HEK293 (cell line): ENCODE results near the gene MAP1LC3B2.

Experiments used
- BCL11A ChIP-seq: fragments of 450-650 bp; formaldehyde crosslinking; IDR thresholded peaks from 2 replicates; pipeline ENCODE4 v1.5.1; 2016; ENCODE audit warnings: low read depth, missing biosample characterization, missing genetic modification characterization
- BCL11B ChIP-seq: fragments of 450-650 bp; formaldehyde crosslinking; IDR thresholded peaks from 2 replicates; pipeline ENCODE4 v1.5.1; 2016; ENCODE audit warnings: low read depth, missing biosample characterization, missing genetic modification characterization
- EGR2 ChIP-seq: fragments of 450-650 bp; formaldehyde crosslinking; IDR thresholded peaks from 2 replicates; pipeline ENCODE4 v1.5.1; 2016; ENCODE audit warnings: low read depth, missing biosample characterization, missing genetic modification characterization
- GLI4 ChIP-seq: fragments of 450-650 bp; formaldehyde crosslinking; IDR thresholded peaks from 2 replicates; pipeline ENCODE4 v1.5.1; 2016; ENCODE audit warnings: missing biosample characterization, missing genetic modification characterization
- GLIS1 ChIP-seq: fragments of 450-650 bp; formaldehyde crosslinking; IDR thresholded peaks from 2 replicates; pipeline ENCODE4 v1.5.1; 2016; ENCODE audit warnings: missing biosample characterization, missing genetic modification characterization
- HOXC10 ChIP-seq: sonication (generic); formaldehyde crosslinking; IDR thresholded peaks from 2 replicates; pipeline ENCODE4 v1.8.1; 2023; ENCODE audit warnings: mild to moderate bottlenecking, missing genetic modification reagents
- KLF7 ChIP-seq: fragments of 450-650 bp; formaldehyde crosslinking; IDR thresholded peaks from 2 replicates; pipeline ENCODE4 v1.5.1; 2016; ENCODE audit warnings: missing biosample characterization, missing genetic modification characterization, borderline replicate concordance
- MZF1 ChIP-seq: fragments of 450-650 bp; formaldehyde crosslinking; IDR thresholded peaks from 2 replicates; pipeline ENCODE4 v1.5.1; 2017; ENCODE audit warnings: missing biosample characterization, missing genetic modification characterization, borderline replicate concordance
- OSR2 ChIP-seq: fragments of 450-650 bp; formaldehyde crosslinking; IDR thresholded peaks from 2 replicates; pipeline ENCODE4 v1.5.1; 2016; ENCODE audit warnings: missing biosample characterization, missing genetic modification characterization
- REPIN1 ChIP-seq: fragments of 450-650 bp; formaldehyde crosslinking; IDR thresholded peaks from 2 replicates; pipeline ENCODE4 v1.5.1; 2017; ENCODE audit warnings: missing biosample characterization, missing genetic modification characterization, low read depth
- SALL2 ChIP-seq: fragments of 450-650 bp; formaldehyde crosslinking; IDR thresholded peaks from 2 replicates; pipeline ENCODE4 v1.5.0; 2017; ENCODE audit warnings: missing biosample characterization, mild to moderate bottlenecking, missing genetic modification characterization, borderline replicate concordance
- SCRT1 ChIP-seq: fragments of 450-650 bp; formaldehyde crosslinking; IDR thresholded peaks from 2 replicates; pipeline ENCODE4 v1.5.1; 2016; ENCODE audit warnings: missing biosample characterization, missing genetic modification characterization, borderline replicate concordance
- ZBTB21 ChIP-seq: fragments of 450-650 bp; formaldehyde crosslinking; IDR thresholded peaks from 2 replicates; pipeline ENCODE4 v1.5.1; 2017; ENCODE audit warnings: missing biosample characterization, missing genetic modification characterization
- ZNF132 ChIP-seq: fragments of 450-650 bp; formaldehyde crosslinking; IDR thresholded peaks from 2 replicates; pipeline ENCODE4 v1.5.1; 2017; ENCODE audit warnings: missing biosample characterization, missing genetic modification characterization, borderline replicate concordance
- ZNF133 ChIP-seq: fragments of 450-650 bp; formaldehyde crosslinking; IDR thresholded peaks from 2 replicates; pipeline ENCODE4 v1.5.1; 2016; ENCODE audit warnings: missing biosample characterization, missing genetic modification characterization
- ZNF140 ChIP-seq: fragments of 450-650 bp; formaldehyde crosslinking; IDR thresholded peaks from 2 replicates; pipeline ENCODE4 v1.5.1; 2016; ENCODE audit warnings: missing biosample characterization, missing genetic modification characterization
- ZNF146 ChIP-seq: fragments of 450-650 bp; formaldehyde crosslinking; IDR thresholded peaks from 2 replicates; pipeline ENCODE4 v1.5.1; 2016; ENCODE audit warnings: missing biosample characterization, missing genetic modification characterization
- ZNF155 ChIP-seq: fragments of 450-650 bp; formaldehyde crosslinking; IDR thresholded peaks from 2 replicates; pipeline ENCODE4 v1.5.1; 2016; ENCODE audit warnings: missing biosample characterization, missing genetic modification characterization
- ZNF174 ChIP-seq: fragments of 450-650 bp; formaldehyde crosslinking; IDR thresholded peaks from 2 replicates; pipeline ENCODE4 v1.5.0; 2017; ENCODE audit warnings: missing biosample characterization, mild to moderate bottlenecking, missing genetic modification characterization
- ZNF184 ChIP-seq: fragments of 450-650 bp; IDR thresholded peaks from 2 replicates; pipeline ENCODE4 v1.5.1; 2018; ENCODE audit warnings: missing biosample characterization, mild to moderate bottlenecking, missing genetic modification characterization
- ZNF211 ChIP-seq: fragments of 450-650 bp; formaldehyde crosslinking; IDR thresholded peaks from 2 replicates; pipeline ENCODE4 v1.5.1; 2016; ENCODE audit warnings: low read depth, missing biosample characterization, missing genetic modification characterization
- ZNF214 ChIP-seq: fragments of 450-650 bp; formaldehyde crosslinking; IDR thresholded peaks from 2 replicates; pipeline ENCODE4 v1.5.1; 2017; ENCODE audit warnings: missing biosample characterization, mild to moderate bottlenecking, missing genetic modification characterization, borderline replicate concordance
- ZNF311 ChIP-seq: fragments of 450-650 bp; formaldehyde crosslinking; IDR thresholded peaks from 2 replicates; pipeline ENCODE4 v1.5.1; 2017; ENCODE audit warnings: missing biosample characterization, missing genetic modification characterization, borderline replicate concordance
- ZNF366 ChIP-seq: fragments of 450-650 bp; formaldehyde crosslinking; conservative IDR thresholded peaks from 2 replicates; pipeline ENCODE4 v1.5.1; 2016; ENCODE audit warnings: missing biosample characterization, missing genetic modification characterization
- ZNF37A ChIP-seq: fragments of 450-650 bp; IDR thresholded peaks from 2 replicates; pipeline ENCODE4 v1.5.1; 2018; ENCODE audit warnings: missing biosample characterization, missing genetic modification characterization
- ZNF426 ChIP-seq: fragments of 450-650 bp; formaldehyde crosslinking; IDR thresholded peaks from 2 replicates; pipeline ENCODE4 v1.5.1; 2017; ENCODE audit warnings: missing biosample characterization, missing genetic modification characterization, mild to moderate bottlenecking, inconsistent platforms, moderate library complexity
- ZNF48 ChIP-seq: fragments of 450-650 bp; formaldehyde crosslinking; IDR thresholded peaks from 2 replicates; pipeline ENCODE4 v1.5.1; 2016; ENCODE audit warnings: missing biosample characterization, missing genetic modification characterization
- ZNF514 ChIP-seq: fragments of 450-650 bp; formaldehyde crosslinking; IDR thresholded peaks from 2 replicates; pipeline ENCODE4 v1.5.1; 2016; ENCODE audit warnings: missing biosample characterization, missing genetic modification characterization
- ZNF521 ChIP-seq: fragments of 450-650 bp; formaldehyde crosslinking; IDR thresholded peaks from 2 replicates; pipeline ENCODE4 v1.5.1; 2017; ENCODE audit warnings: missing biosample characterization, mild to moderate bottlenecking, missing genetic modification characterization
- ZNF529 ChIP-seq: fragments of 450-650 bp; formaldehyde crosslinking; IDR thresholded peaks from 2 replicates; pipeline ENCODE4 v1.5.1; 2017; ENCODE audit warnings: missing genetic modification characterization, missing biosample characterization; ENCODE audit not compliant: insufficient replicate concordance
- ZNF544 ChIP-seq: fragments of 450-650 bp; formaldehyde crosslinking; IDR thresholded peaks from 2 replicates; pipeline ENCODE4 v1.5.0; 2017; ENCODE audit warnings: missing biosample characterization, missing genetic modification characterization
- ZNF600 ChIP-seq: fragments of 450-650 bp; formaldehyde crosslinking; IDR thresholded peaks from 2 replicates; pipeline ENCODE4 v1.5.1; 2016; ENCODE audit warnings: missing biosample characterization, missing genetic modification characterization
- ZNF610 ChIP-seq: fragments of 450-650 bp; formaldehyde crosslinking; IDR thresholded peaks from 2 replicates; pipeline ENCODE4 v1.5.1; 2016; ENCODE audit warnings: missing biosample characterization, missing genetic modification characterization, borderline replicate concordance
- ZNF707 ChIP-seq: fragments of 450-650 bp; formaldehyde crosslinking; IDR thresholded peaks from 2 replicates; pipeline ENCODE4 v1.5.1; 2016; ENCODE audit warnings: missing biosample characterization, missing genetic modification characterization
- ZNF768 ChIP-seq: fragments of 450-650 bp; formaldehyde crosslinking; IDR thresholded peaks from 2 replicates; pipeline ENCODE4 v1.5.1; 2018; ENCODE audit warnings: missing biosample characterization, mild to moderate bottlenecking, missing genetic modification characterization
- ZNF777 ChIP-seq: fragments of 450-650 bp; formaldehyde crosslinking; IDR thresholded peaks from 2 replicates; pipeline ENCODE4 v1.5.1; 2017; ENCODE audit warnings: missing biosample characterization, missing genetic modification characterization, borderline replicate concordance
- ZSCAN30 ChIP-seq: fragments of 450-650 bp; IDR thresholded peaks from 2 replicates; pipeline ENCODE4 v1.5.1; 2018; ENCODE audit warnings: missing biosample characterization, mild to moderate bottlenecking, missing genetic modification characterization, moderate library complexity
- TF ChIP-seq, protein P1 (sequence below): fragments of 450-650 bp; formaldehyde crosslinking; IDR thresholded peaks from 2 replicates; pipeline ENCODE4 v1.5.1; 2017; ENCODE audit warnings: missing biosample characterization, missing genetic modification characterization
- TF ChIP-seq, protein P2 (sequence below): fragments of 450-650 bp; formaldehyde crosslinking; IDR thresholded peaks from 2 replicates; pipeline ENCODE4 v1.5.1; 2016; ENCODE audit warnings: missing biosample characterization, missing genetic modification characterization
- TF ChIP-seq, protein P3 (sequence below): fragments of 450-650 bp; formaldehyde crosslinking; IDR thresholded peaks from 2 replicates; pipeline ENCODE4 v1.5.1; 2017; ENCODE audit warnings: missing biosample characterization, missing genetic modification characterization

MAP1LC3B2 gene

DNA sequence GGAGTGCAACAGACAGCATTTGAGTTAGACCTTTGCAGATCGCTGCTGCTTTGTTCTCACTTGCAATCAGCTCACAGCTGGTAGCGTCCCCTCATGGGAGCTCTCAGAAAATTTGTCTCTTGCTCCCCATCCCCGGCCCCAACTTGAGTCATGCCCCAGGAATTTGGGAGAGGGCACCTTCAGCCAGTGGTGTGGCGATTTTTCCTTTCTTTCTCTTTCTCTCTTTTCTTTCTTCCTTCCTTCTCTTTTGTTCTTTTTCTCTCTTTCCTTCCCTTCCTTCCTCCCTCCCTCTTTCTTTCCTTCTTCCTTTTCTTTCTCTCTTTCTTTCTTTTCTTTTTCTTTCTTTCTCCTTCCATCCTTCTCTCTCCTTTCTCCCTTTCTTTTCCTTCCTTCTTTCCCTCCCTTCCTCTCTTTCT is 34.2 kb upstream of the MAP1LC3B2 start (continued):
- TF ChIP-seq ZNF311: no peak
- TF ChIP-seq ZNF426: no peak
- TF ChIP-seq, protein P1, sequence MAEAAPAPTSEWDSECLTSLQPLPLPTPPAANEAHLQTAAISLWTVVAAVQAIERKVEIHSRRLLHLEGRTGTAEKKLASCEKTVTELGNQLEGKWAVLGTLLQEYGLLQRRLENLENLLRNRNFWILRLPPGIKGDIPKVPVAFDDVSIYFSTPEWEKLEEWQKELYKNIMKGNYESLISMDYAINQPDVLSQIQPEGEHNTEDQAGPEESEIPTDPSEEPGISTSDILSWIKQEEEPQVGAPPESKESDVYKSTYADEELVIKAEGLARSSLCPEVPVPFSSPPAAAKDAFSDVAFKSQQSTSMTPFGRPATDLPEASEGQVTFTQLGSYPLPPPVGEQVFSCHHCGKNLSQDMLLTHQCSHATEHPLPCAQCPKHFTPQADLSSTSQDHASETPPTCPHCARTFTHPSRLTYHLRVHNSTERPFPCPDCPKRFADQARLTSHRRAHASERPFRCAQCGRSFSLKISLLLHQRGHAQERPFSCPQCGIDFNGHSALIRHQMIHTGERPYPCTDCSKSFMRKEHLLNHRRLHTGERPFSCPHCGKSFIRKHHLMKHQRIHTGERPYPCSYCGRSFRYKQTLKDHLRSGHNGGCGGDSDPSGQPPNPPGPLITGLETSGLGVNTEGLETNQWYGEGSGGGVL (tag by site-specific recombination): peak; percentile 38; the same call in 1 of the 2 replicates
- no peak for TF ChIP-seq SCRT1 (tag by site-specific recombination)
- no peak for TF ChIP-seq ZNF600 (tag by site-specific recombination)
- no peak for TF ChIP-seq EGR2
- TF ChIP-seq ZNF707 (tag by site-specific recombination): no peak
- no peak for TF ChIP-seq REPIN1 (tag by site-specific recombination)
- no peak for TF ChIP-seq ZNF132 (tag by site-specific recombination)
- 0 out of 2 replicates have a peak, but pooled peaks have one; percentile 60 for TF ChIP-seq GLI4 (tag by site-specific recombination)
- TF ChIP-seq KLF7 (tag by site-specific recombination): no peak
- no peak for TF ChIP-seq BCL11B
- TF ChIP-seq ZNF521: no peak
- no peak for TF ChIP-seq ZNF155 (tag by site-specific recombination)
- TF ChIP-seq ZNF214: no peak
- TF ChIP-seq ZNF140: no peak
- TF ChIP-seq ZBTB21: no peak
- no peak for TF ChIP-seq ZNF174
- peak; percentile 99 for TF ChIP-seq ZNF366 (tag by site-specific recombination)
- TF ChIP-seq ZNF37A: no peak
- TF ChIP-seq ZNF184 (tag by site-specific recombination): no peak
- no peak for TF ChIP-seq ZNF146 (tag by site-specific recombination)
- no peak for TF ChIP-seq ZNF777 (tag by site-specific recombination)
- TF ChIP-seq ZNF133 (tag by site-specific recombination): no peak
- TF ChIP-seq ZNF211: no peak
- TF ChIP-seq ZNF48 (tag by site-specific recombination): no peak
- no peak for TF ChIP-seq HOXC10
- no peak for TF ChIP-seq ZNF544 (tag by site-specific recombination)
- no peak for TF ChIP-seq ZNF514 (tag by site-specific recombination)
- TF ChIP-seq OSR2 (tag by site-specific recombination): no peak
- no peak; the same call in 1 of the 2 replicates for TF ChIP-seq GLIS1
- no peak for TF ChIP-seq ZNF768 (tag by site-specific recombination)
- TF ChIP-seq, protein P2, sequence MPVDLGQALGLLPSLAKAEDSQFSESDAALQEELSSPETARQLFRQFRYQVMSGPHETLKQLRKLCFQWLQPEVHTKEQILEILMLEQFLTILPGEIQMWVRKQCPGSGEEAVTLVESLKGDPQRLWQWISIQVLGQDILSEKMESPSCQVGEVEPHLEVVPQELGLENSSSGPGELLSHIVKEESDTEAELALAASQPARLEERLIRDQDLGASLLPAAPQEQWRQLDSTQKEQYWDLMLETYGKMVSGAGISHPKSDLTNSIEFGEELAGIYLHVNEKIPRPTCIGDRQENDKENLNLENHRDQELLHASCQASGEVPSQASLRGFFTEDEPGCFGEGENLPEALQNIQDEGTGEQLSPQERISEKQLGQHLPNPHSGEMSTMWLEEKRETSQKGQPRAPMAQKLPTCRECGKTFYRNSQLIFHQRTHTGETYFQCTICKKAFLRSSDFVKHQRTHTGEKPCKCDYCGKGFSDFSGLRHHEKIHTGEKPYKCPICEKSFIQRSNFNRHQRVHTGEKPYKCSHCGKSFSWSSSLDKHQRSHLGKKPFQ (tag by site-specific recombination): peak; percentile 19; the same call in 1 of the 2 replicates
- TF ChIP-seq SALL2: peak; percentile 77; the same call in 1 of the 2 replicates
- no peak for TF ChIP-seq ZNF529 (tag by site-specific recombination)
- no peak for TF ChIP-seq ZNF610 (tag by site-specific recombination)
- no peak for TF ChIP-seq MZF1 (tag by site-specific recombination)
- TF ChIP-seq ZSCAN30 (tag by site-specific recombination): no peak
- TF ChIP-seq, protein P3, sequence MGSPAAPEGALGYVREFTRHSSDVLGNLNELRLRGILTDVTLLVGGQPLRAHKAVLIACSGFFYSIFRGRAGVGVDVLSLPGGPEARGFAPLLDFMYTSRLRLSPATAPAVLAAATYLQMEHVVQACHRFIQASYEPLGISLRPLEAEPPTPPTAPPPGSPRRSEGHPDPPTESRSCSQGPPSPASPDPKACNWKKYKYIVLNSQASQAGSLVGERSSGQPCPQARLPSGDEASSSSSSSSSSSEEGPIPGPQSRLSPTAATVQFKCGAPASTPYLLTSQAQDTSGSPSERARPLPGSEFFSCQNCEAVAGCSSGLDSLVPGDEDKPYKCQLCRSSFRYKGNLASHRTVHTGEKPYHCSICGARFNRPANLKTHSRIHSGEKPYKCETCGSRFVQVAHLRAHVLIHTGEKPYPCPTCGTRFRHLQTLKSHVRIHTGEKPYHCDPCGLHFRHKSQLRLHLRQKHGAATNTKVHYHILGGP (tag by site-specific recombination): no peak
- peak; percentile 72; the same call in 1 of the 2 replicates for TF ChIP-seq BCL11A
